Fibroblast of pulmonary artery (primary cell): Measurements from ENCODE around the gene SLC22A23.

Experiments used
- DNase-seq: peaks from one replicate; pipeline ENCODE4 v3.0.0-alpha.2; 2010; ENCODE audit warnings: low read depth
- H3K4me3 ChIP-seq: replicated peaks from 2 replicates; pipeline ENCODE4 v1.5.1; 2011; ENCODE audit warnings: low read depth, mild to moderate bottlenecking, control low read depth, low read length, moderate library complexity
- CTCF ChIP-seq: IDR thresholded peaks from 2 replicates; pipeline ENCODE4 v1.5.1; 2011; ENCODE audit warnings: mild to moderate bottlenecking, control low read depth, low read length, inconsistent platforms; ENCODE audit errors: missing control alignments

The SLC22A23 gene

GRCh38 chr6:3377536-3378397 lies 79.1 kb downstream of the SLC22A23 start:
- DNase-seq = no peak
- TF ChIP-seq CTCF = no peak
- H3K4me3 ChIP-seq = no peak overlapping the region

GRCh38 chr6:3376893-3377535 lies 79.8 kb downstream of the SLC22A23 start:
- H3K4me3 ChIP-seq = no peak overlapping the region
- DNase-seq = no peak
- no peak for TF ChIP-seq CTCF

- no peak for TF ChIP-seq CTCF
Observed at GRCh38 chr6:3376064-3376463, 80.8 kb downstream of the SLC22A23 start.

GRCh38 chr6:3373597-3374203 lies 83.2 kb downstream of the SLC22A23 start:
- no peak overlapping the region for H3K4me3 ChIP-seq
- no peak for TF ChIP-seq CTCF
- DNase-seq = no peak

More at GRCh38 chr6:3376064-3376463, 80.8 kb downstream of the SLC22A23 start:
- no peak for DNase-seq
- no peak overlapping the region for H3K4me3 ChIP-seq

GRCh38 chr6:3372912-3373554 lies 83.8 kb downstream of the SLC22A23 start:
- H3K4me3 ChIP-seq = no peak overlapping the region
- no peak for DNase-seq
- TF ChIP-seq CTCF = no peak

GRCh38 chr6:3372184-3372846 lies 84.5 kb downstream of the SLC22A23 start:
- TF ChIP-seq CTCF = peak; percentile 10
- DNase-seq = no peak
- H3K4me3 ChIP-seq = no peak overlapping the region
